ENCODE results near the gene ULK4. TPM values are rescaled to one million over a fixed set of nuclear protein-coding genes. Genes with fewer than 3 reads are reported as not detected.

ULK4 gene
- total and polyA plus RNA-seq, 7 donors, result 2.1 to 18.6 (median 8.9) TPM

- 90% methylated on average over 8 of the region's 8 CpGs for WGBS, 2 donors
- no peaks in the 10 kb centered on the region for H3K27me3 ChIP-seq
- intact Hi-C loops (cut with DNase I), result no loop called here
- DNase-seq, result no peak
- H3K9me3 ChIP-seq, result no peaks in the 10 kb centered on the region
- no peak overlapping the region for H3K4me3 ChIP-seq
- TF ChIP-seq POLR2AphosphoS5 (IDR thresholded peaks at IDR 0.05) (no peak), EP300 (IDR thresholded peaks at IDR 0.05) (no peak), POLR2A (IDR thresholded peaks at IDR 0.05) (no peak), CTCF (IDR thresholded peaks at IDR 0.05) (no peak)
- H3K36me3 ChIP-seq, result no peaks in the 10 kb centered on the region
- H3K27ac ChIP-seq, result no peak overlapping the region
- H3K4me1 ChIP-seq, result no peaks in the 10 kb centered on the region
Observed at GRCh38 chr3:41320953-41321641, 640.8 kb downstream of the ULK4 start.

- WGBS, 2 donors, result 75 to 80% methylated on average over 2 of the region's 2 CpGs
- no peak overlapping the region for H3K4me3 ChIP-seq
- DNase-seq, result no peak
- TF ChIP-seq EP300 (IDR thresholded peaks at IDR 0.05) (no peak), POLR2AphosphoS5 (IDR thresholded peaks at IDR 0.05) (no peak), POLR2A (IDR thresholded peaks at IDR 0.05) (no peak), CTCF (IDR thresholded peaks at IDR 0.05) (no peak)
- H3K27me3 ChIP-seq, result no peaks in the 10 kb centered on the region
- H3K27ac ChIP-seq, result no peak overlapping the region
- H3K9me3 ChIP-seq, result no peaks in the 10 kb centered on the region
- no peaks in the 10 kb centered on the region for H3K4me1 ChIP-seq
- H3K36me3 ChIP-seq, result no peaks in the 10 kb centered on the region
- intact Hi-C loops (cut with DNase I), result no loop called here
Observed at GRCh38 chr3:41318520-41318919, 643.4 kb downstream of the ULK4 start.

- Histone ChIP-seq H3K4me3 (no peak overlapping the region), H3K36me3 (no peaks in the 10 kb centered on the region), H3K4me1 (no peaks in the 10 kb centered on the region), H3K27ac (no peak overlapping the region), H3K27me3 (no peaks in the 10 kb centered on the region), H3K9me3 (no peaks in the 10 kb centered on the region)
- TF ChIP-seq POLR2AphosphoS5 (IDR thresholded peaks at IDR 0.05) (no peak), CTCF (IDR thresholded peaks at IDR 0.05) (no peak), POLR2A (IDR thresholded peaks at IDR 0.05) (no peak), EP300 (IDR thresholded peaks at IDR 0.05) (no peak)
- WGBS, 2 donors, result 93 to 94% methylated on average over 1 of the region's 1 CpG
- intact Hi-C loops (cut with DNase I), result no loop called here
- DNase-seq, result no peak
Observed at GRCh38 chr3:41317718-41318117, 644.2 kb downstream of the ULK4 start.

DNA sequence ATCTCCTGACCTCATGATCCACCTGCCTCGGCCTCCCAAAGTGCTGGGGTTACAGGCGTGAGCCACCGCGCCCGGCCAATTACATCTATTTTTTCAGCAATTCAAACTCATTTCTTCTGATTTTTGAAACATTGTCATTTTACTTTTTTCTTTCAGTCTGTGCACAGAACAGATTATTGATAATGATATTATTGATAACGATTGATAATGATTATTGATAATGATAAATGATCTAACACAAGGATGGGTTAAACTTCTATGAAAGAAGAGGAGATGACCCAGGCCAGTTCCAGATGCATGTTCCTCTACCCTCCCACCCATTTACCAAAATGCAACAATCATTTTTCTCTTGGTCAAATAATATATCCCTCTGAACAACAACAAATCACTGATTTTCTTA, 644.6 kb downstream of the ULK4 start:
- no peaks in the 10 kb centered on the region for H3K36me3 ChIP-seq
- H3K4me1 ChIP-seq, result no peaks in the 10 kb centered on the region
- no peaks in the 10 kb centered on the region for H3K9me3 ChIP-seq
- no peak overlapping the region for H3K27ac ChIP-seq
- H3K4me3 ChIP-seq, result no peak overlapping the region
- no peak for DNase-seq
- no peaks in the 10 kb centered on the region for H3K27me3 ChIP-seq
- intact Hi-C loops (cut with DNase I), result no loop called here
- WGBS, 2 donors, result 97 to 98% methylated on average over 6 of the region's 6 CpGs
- TF ChIP-seq CTCF (IDR thresholded peaks at IDR 0.05), result no peak

- no peaks in the 10 kb centered on the region for H3K36me3 ChIP-seq
- no peak overlapping the region for H3K4me3 ChIP-seq
- H3K27me3 ChIP-seq, result no peaks in the 10 kb centered on the region
- H3K27ac ChIP-seq, result no peak overlapping the region
- no peaks in the 10 kb centered on the region for H3K9me3 ChIP-seq
- TF ChIP-seq POLR2AphosphoS5 (IDR thresholded peaks at IDR 0.05) (no peak), CTCF (IDR thresholded peaks at IDR 0.05) (no peak), POLR2A (IDR thresholded peaks at IDR 0.05) (no peak), EP300 (IDR thresholded peaks at IDR 0.05) (no peak)
- intact Hi-C loops (cut with DNase I), result no loop called here
- DNase-seq, result no peak
- no peaks in the 10 kb centered on the region for H3K4me1 ChIP-seq
- WGBS, 2 donors, result 97 to 98% methylated on average over 2 of the region's 2 CpGs
Observed at GRCh38 chr3:41315126-41315525, 646.8 kb downstream of the ULK4 start.
